ENCODE measurements around the gene METTL22.

GRCh38 chr16:8670014-8670560, 48.6 kb downstream of the METTL22 start:
- no peak for TF ChIP-seq CTCF (conservative IDR thresholded peaks at IDR 0.05; ENCODE audit: low read length)
- TF ChIP-seq EZH2phosphoT487 (IDR thresholded peaks at IDR 0.05; ENCODE audit: borderline replicate concordance), result no peak

Data from Loucy (cell line).